SKM-1 (cell line): ENCODE data around the gene RNF227.
"Not testable (repeated sequence)": the region's sequence is repeated elsewhere in the genome, so short reads cannot be mapped to it uniquely, and the experiment has no call there.

Experiments used
- DNase-seq: peaks from one replicate; lab custom pipeline; 2025; ENCODE audit not compliant: unreplicated experiment; lab: John Stamatoyannopoulos, UW

The RNF227 gene

DNA sequence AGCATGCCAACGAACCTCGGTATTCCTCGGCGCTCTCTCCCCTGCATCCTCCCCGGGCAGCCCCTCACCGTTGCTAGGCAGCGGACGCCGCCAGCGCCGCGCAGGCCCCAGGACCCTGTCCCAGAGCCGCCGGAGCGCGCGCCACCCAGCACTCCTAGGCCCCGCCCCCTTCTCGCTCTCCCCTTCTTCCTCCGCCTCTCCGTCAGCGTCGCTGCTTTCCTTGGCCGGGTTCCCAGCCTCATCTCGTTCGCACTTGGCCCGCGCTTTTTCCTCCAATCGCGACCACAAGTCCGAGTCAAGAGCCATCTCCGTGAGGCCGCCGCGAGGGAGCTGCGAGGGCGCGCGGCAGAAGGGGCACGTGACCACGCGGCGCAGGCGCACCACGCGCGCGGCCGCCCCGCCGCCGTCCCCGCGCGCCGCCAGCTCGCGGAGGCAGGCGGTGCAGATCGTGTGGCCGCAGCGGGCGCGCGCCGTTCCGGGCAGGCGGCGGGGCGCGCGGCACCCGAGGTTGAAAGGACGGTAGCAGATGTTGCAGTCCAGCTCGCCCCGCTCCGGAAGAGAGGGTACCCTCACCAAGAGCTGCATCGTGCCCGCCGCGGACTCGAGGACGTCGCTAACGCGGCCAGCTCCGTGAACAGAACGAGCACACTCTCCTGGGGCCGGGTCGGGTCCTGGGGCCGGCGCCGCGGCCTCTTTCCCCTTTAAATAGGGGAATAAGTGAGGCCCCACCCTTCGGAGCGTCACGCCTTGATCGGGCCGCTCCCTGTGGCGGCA, at the start of gene RNF227:
RNF227 (minus strand) TSS at position 679 of the 774 bp plus-strand sequence; CDS start at position 585, 94 bp downstream.
- DNase-seq: peak; percentile 38

DNA sequence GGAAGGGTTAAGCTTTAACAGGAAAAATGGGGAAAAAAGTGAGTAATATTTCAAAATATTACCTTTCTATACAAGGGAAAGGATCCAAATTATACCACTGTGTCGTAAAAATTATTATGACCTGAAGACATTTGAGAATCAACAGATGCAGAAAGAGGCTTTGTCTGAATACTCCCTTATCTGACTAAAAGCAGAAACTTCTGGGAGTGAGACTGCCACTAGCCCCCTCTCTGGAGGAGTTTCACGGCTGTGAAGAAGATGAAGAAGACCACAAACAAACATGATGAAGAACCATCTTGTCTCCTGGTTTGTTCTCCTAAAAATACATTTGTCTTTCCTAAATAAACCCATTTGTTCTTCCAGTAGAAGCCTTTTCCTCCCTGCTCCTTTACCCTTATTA, 45.3 kb upstream of the RNF227 start:
- no peak for DNase-seq

DNA sequence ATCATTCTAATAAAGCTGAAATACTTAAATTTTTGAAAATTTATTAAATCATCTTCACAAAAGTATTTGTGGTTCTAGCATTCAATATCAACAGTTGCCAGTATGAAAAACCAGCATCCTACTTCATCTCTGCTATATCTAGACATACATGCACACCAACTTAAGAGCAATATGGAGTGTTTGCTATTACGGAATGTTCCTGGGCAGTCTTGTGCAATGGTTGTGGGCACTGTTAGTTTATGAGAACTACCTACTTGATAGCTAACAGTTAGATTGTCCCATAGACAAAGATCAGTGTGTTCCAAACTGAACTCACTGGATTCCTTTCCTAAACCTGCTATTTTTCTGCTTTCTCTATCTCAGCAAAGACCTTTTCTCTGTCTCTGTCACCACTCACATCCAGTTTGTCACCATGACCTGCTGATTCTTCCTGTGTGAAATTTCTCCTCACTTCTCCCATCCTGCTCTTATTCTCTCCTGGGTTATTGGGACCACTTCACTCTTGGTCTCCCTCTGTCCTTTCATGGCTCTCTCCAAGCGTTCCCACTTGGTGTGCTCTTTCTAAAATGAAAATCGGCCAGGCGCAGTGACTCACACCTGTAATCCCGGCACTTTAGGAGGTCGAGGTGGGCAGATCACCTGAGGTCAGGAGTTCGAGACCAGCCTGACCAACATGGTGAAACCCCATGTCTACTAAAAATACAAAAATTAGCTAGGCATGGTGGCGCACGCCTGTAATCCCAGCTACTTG, 43.6 kb upstream of the RNF227 start:
- DNase-seq: peak; percentile 33

DNA sequence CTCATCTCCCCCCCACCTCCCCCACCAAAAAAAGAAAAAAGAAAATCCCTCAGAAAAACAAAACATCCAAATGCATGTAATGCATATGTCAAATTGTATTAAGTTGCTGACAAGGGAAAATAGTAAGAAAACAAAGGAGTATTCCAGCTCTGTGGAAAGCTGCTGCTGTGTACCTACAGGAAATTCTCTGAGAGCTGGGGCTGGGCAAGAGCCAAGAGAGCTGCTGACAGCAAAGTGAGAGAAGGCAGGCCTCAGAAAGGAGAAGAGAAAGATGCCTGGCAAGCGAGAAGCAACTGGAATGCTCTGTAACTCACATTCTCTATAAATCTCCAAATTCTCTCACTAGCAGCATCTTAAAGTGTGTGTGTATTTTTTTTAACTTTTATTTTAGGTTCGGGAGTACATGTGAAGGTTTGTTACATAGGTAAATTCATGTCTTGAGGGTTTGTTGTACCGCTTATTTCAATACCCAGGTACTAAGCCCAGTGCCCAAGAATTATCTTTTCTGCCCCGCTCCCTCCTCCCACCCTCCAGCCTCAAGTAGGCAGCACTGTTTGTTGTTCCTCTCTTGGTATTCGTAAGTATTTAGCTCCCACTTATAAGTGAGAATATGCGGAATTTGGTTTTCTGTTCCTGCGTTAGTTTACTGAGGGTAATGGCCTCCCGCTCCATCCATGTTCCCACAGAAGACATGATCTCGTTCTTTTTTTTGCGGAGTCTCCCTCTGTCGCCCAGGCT, 40.3 kb upstream of the RNF227 start:
- DNase-seq: no peak

DNA sequence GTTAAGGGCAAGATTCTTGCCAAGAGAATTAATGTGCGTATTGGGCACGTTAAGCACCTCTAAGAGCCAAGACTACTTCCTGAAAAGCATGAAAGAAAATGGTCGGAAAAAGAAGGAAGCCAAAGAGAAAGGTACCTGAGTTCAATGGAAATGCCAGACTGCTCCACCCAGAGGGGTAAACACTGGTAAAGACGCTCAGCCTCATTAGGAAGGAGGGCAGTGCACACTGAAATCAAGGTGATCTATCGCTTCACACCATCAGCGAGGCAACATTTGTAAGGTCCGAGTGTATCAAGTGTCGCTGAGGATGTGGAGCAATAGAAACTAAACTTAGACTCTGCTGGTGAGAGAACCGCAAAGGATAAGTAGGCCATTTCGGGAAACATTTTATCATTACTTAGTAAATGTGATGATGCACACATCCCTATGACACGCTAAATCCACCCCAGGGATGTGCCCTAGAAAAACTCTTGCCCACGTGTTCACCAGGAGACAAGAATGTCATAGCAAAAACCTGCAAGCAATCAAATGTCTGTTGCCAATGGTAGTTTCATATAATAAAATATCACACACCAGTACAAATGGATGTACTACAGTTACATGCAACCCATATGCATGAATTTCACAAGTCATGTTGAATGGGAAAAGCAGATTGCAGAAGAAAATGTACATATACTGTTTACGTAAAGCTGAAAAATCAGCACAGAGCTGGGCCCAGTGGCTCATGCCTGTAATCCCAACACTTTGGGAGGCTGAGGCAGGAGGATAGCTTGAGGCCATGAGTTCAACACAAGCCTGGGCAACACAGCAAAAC, 39.5 kb upstream of the RNF227 start:
- DNase-seq: no peak

DNA sequence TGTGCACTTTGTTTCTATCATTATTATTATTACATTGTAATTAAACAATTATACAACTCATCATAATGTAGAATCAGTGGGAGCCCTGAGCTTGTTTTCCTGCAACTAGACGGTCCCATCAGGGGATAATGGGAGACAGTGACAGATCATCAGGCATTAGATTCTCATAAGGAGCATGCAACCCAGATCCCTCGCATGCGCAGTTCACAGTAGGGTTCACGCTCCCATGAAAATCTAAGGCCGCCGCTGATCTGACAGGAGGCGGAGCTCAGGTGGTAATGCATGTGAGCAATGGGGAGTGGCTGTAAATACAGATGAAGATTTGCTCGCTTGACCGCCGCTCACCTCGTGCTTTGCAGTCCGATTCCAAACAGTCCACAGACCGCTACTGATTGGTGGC, 37.2 kb upstream of the RNF227 start:
- not testable (repeated sequence) for DNase-seq

DNA sequence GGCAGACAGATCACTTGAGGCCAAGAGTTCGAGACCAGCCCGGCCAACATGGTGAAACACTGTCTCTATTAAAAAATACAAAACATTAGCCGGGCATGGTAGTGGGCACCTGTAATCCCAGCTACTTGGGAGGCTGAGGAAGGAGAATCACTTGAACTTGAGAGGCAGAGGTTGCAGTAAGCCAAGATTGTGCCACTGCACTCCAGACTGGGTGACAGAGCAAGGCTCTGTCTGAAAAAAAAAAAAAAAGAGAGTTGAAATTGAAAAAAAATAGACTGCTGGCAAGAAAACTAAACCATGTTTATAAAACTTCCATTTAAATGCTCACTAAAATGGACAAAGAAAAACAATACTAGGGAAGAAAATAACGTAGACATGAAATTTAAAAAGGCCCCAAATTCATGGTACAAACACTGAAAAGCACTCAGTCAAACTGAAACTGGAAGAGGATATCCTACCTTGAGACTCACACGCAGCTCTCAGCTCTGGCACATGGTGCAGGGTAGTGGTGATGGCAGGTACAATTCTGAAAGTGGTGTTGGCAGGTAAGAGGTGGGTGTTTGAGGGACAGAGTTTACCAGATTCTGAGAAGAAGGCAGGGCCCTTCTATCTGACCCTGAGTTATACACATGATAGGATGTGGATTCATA, 35.2 kb upstream of the RNF227 start:
- DNase-seq: no peak

DNA sequence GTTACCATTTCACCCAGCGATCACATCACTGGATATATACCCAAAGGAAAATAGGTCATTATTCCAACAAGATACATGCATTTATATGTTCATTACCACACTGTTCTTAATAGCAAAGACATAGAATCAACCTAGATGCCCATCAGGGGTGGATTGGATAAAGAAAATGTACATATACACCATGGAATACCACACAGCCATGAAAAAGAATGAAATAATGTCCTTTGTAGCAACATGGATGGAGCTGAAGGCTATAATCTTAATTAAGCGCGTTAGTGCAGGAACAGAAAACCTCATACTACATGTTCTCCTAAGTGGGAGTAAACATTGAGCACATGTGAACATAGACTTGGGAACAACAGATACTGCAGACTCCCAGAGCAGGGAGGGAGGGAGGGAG, 34.5 kb upstream of the RNF227 start:
- no peak for DNase-seq

DNA sequence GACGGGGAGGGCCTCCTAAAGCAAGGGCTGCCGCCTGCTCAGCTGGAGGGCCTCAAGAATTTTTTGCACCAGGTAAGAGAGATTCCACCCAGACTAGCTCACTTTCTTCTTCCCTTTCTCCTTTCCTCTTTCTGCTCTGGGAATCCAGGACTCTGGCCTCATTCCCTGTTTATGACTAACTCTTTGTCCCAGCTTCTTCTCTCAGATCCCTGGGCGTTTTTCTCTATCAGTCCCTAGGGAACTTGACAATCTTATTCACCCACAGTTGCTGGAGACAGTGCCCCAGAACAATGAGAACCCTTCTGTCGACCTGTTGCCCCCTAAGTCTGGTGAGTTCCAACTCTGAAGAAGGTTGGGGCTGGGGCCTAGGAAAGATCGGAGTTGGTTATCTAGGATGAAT, 31.6 kb upstream of the RNF227 start:
- no peak for DNase-seq

DNA sequence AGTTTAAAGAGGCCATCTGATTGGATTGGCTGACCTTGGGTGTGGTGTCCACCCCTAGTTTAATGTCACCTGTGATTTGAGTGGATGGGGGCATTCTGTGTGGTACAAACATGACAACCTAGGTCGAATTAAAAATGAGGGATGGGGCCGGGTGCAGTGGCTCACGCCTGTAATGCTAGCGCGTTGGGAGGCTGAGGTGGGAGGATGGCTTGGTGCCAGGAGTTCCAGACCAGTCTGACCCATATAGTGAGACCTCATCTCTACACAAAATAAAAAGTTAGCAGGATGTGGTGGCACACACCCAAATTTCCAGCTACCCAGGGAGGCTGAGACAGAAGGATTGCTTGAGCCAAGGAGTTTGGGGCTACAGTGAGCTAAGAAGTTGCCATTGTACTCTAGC, 30.4 kb upstream of the RNF227 start:
- DNase-seq: no peak

DNA sequence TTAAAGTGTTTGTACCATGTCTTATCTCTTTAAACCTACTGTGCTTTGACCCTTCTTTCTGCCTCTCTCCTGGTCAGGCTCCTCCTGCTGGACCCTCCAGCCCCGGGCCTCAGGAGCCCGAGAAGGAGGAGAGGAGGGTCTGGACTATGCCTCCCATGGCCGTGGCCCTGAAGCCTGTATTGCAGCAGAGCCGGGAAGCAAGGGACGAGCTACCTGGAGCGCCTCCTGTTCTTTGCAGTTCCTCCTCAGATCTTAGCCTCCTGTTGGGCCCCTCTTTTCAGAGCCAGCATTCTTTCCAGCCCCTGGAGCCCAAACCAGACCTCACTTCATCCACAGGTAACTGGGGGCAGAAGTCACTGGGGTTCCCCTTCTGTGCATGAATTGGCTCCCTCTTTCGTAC, 29.6 kb upstream of the RNF227 start:
- no peak for DNase-seq

DNA sequence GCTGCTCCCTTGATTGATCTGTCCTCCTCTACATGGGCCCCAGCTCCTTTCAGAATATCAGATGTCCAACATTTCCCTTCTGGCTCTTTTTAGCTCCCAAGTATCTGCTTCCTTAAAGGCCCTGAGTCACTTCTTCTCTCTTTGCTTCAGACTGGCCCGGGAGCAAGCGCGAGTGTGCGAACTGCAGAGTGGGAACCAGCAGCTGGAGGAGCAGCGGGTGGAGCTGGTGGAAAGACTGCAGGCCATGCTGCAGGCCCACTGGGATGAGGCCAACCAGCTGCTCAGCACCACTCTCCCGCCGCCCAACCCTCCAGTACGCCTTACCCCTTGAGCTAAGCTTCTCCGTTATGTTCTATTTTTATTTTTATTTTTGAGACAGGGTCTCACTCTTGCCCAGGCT, 28.2 kb upstream of the RNF227 start:
- DNase-seq: no peak

DNA sequence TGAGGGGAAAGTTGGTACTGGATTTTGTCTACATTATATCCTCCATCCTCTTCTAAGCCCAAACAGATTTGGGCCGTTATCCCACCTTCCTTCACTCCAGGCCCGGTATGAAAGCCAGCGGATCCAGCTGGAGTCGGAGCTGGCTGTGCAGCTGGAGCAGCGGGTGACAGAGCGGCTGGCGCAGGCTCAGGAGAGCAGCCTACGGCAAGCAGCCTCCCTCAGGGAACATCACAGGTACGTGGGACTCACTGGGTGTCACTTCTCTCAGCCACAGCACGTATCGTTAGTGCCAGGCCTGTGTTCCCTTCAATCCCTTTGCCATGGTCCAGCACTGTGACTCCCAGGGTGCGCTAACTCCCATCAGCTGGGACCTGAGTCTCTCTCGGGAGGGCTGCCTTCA, 27.2 kb upstream of the RNF227 start:
- no peak for DNase-seq

DNA sequence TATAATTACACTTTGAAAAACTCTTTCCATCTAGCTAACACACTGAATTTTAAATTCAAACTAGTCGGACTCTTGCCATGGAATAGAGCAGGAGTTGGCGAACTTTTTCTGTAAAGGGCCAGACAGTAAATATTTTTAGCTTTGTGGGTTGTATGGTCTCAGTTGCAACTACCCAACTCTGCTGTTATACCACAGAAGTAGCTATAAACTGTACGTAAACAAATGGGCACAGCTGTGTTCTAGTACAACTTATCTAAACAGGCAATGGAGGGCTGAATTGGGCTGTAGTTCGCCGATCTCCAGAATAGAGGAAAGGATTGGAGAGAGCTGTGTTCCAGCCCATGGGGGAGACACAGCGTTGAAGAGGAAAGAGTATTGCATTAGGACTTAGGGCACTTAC, 24.7 kb upstream of the RNF227 start:
- DNase-seq: no peak

DNA sequence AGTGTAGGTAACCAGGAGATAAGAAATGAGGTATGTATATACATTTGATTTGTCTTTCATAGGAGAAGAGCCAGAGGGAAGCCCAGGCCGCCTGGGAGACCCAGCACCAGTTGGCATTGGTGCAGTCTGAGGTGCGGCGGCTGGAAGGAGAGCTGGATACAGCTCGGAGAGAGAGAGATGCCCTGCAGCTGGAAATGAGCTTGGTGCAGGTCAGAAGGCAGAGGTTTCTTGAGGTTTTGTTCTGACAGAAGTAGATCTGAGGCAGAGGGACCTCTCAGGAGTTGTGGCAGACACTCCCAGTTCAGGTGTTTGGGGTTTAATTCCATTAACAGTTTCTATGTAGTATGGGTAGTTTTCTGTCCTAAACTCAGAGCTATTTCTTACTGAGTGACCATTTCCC, 23.9 kb upstream of the RNF227 start:
- DNase-seq: no peak

DNA sequence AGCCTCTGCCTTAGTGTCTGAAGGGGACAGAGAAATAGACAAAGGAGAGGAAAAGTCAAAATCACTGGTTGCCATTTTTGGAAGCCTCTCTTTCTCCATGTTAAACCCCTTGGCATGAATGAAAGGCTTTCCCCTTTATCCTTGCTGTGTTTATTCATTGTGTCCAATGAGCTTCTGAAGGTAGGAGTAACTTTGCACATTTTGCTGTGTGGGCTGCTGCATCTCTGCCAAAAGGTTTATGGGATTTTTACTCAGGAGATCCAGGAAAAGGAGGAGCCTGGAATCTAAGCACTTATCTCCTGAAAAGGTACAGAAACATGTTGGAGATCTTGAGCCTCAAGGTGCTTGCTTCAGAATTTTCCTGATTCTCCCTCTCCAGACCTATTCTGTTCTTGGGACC, 19.8 kb upstream of the RNF227 start:
- no peak for DNase-seq

DNA sequence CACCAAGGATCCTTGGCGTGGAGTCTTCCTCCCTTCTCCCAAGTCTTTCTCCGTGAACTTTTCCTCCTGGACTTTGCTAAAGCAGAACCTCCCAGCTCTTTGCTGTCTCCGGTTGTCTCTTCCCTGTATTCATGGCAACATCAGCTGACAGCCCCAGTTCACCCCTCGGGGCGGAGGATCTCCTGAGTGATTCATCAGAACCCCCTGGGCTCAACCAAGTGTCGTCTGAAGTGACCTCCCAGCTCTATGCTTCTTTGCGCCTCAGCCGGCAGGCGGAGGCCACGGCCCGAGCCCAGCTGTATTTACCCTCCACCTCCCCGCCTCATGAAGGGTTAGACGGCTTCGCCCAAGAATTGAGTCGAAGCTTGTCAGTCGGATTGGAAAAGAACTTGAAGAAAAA, 16.9 kb upstream of the RNF227 start:
- no peak for DNase-seq

DNA sequence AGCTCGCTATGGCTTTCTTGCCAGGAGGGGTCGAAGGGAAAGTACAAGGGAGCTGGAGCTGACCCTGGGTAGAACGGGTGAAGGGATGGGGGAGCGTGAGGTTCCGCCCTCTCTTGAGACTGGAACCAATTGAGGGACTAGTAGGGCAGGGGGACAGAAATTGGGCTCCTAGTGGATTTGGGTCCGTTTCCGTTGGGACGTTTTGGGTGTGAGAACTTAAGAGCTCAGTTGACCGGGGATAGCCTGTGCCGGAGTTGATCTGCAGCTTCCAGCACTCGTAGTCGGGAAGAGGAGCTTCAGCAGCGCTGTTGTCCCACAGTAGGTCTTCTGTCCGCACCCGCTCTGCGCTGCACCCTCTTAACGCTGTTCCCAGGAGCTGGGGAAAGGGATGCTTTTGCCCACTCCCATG, 16.4 kb upstream of the RNF227 start:
- no peak for DNase-seq

DNA sequence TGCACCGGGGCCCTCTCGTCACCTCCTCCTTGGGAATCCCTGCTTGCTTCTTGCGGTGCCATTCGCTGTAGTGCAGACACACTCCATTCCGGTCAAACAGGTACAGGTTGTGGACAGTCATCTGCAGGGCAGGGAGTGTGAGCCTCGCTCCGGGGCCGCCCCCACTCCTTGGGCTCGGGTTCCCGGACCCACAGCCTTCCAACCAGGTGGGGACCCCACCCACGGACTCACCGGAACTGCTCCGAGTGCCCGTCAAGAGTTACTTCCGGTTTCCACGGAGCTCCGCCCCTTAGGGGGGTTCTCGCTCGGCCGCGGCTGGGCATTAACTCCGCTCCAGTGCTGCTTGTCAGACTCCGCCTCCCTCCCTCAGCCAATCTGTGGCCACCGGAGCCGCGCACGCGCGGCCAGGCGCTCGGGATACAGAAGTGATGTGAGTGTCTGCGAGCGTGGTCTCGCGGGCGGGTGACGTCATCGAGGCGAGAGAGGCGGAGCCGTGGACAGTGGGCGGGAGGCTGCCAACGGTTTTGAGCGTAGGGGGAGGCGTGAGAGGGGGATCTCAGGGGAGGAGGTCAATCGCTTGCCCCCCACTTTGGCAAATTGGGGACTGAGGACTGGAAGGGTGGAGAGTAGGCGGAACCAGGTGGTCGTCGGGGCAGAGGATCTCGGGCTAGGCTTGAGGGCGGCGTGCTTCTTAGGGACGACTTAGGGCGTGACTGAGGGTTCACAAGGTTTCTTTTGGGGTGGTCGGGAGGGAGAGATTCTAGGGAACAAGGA, 15.8 kb upstream of the RNF227 start, which contains the start of the genes CNTROB and TRAPPC1:
CNTROB (plus strand) TSS at position 498 of the 774 bp plus-strand sequence. CDS start 874 bp downstream, outside the sequence.
TRAPPC1 (minus strand) TSS at position 238 of the 774 bp plus-strand sequence; CDS start at position 121, 117 bp downstream.
- DNase-seq: peak; percentile 82
